CD4-positive, alpha-beta T cell treated with Interleukin-1 beta for 1 hour (primary cell): ENCODE results near the gene NUP210.

Source experiments
- DNase-seq, 2 donors: peaks; one replicate each; pipeline ENCODE4 v3.0.0-alpha.2; 2020 to 2022

The NUP210 gene

GRCh38 chr3:13272831-13273603 lies 147.1 kb downstream of the NUP210 start:
- DNase-seq = no peak

GRCh38 chr3:13269711-13270378 lies 150.3 kb downstream of the NUP210 start:
- DNase-seq = no peak

GRCh38 chr3:13268961-13269441 lies 151.1 kb downstream of the NUP210 start:
- DNase-seq = no peak

- DNase-seq = no peak
These were observed 152.0 kb downstream of the NUP210 start for GRCh38 chr3:13268120-13268519.

- no peak for DNase-seq
These were observed 153.3 kb downstream of the NUP210 start for GRCh38 chr3:13266651-13267362.
